GM10847 (cell line): ENCODE results near the gene HNF1B.

ENCODE experiments used
- POLR2A ChIP-seq: IDR thresholded peaks from 2 replicates; pipeline ENCODE4 v1.6.1; 2011; ENCODE audit not compliant: insufficient read length; ENCODE audit errors: extremely low read depth

HNF1B gene

DNA sequence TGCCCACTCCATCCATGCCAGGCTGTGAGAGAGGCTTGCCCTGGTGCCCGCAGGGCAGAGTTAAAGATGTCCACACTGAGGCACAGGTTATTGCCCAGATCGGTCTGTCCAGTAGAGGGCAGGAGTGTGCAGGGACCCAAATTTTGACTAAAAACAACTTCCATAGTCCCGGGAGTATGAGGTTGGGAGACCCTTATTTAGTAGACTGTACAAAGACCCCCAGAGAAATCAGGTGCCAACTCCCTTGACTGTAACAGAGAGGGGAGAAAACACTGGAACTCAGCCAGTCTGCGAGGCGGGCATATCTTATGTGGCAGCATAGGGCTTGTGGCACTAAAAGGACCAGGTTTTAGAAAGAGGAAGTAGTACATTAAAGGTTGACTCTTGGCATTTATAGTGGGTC lies 43.4 kb downstream of the HNF1B start:
- no peak for TF ChIP-seq POLR2A

DNA sequence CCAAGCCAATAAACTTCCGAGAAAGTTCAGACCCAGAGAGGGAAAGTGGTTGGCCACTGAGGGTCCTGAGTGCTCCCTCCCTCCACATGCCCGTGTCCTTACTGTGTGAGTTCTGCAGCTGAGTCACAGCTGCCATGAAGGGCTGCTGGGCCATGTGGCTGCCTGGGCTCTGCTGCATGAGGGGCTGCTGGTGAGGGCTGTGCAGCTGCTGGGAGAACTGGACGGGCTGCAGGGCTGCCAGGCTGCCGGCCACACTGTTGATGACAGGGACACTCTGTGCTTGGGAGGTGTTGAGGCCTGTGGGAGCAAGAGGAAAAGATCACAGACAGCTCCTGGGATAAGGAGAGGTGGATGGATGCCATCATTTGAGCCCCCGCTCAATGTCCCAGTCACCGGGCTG lies 44.0 kb downstream of the HNF1B start:
- TF ChIP-seq POLR2A, result no peak

DNA sequence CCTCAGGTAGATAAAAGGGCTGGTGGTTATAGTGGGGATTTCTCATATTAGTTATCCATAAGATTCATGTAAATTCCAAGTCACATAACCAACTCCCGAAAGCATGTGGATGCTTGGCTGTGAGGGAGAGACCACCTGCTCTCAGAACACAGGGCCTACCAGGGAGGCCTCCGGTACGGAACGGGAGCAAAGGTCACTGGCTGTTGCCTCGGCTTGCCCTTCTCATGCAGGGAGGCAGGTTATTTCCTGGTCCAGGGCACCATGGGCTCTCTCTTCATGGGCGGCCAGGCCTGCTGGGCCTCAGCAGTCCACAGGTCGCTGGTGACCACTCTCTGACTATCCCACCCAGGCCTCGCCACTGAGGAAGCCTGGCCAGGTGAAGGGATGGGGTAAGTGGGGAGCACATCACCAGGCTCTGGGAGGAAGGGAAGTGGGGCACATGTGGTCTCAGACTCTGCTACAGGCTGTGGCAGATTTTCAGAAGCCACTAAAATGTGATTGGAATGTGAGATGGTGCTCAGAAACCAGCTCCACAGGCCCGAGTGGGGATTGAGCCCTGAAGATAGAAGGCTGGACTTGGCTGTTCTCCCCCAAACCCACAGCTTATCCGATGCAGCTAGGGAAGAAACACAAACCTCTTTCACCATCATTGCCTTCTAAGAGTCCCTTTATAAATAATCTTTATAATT lies 45.4 kb downstream of the HNF1B start:
- TF ChIP-seq POLR2A, result no peak

DNA sequence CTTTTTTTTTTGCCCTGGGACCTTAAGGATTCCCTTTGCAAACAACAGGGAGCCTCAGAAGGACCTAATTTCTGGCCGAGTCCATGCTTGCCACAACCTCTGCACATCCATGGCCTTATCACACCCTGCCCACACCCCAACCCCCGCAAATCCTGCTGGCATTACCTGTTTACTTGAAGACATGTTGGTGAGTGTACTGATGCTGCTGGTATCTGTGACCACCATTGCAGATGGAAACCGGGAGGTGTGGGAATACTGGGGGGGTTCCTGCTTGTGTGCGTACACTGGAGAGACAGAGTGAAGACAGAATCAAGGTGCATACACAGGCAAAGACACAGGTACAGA lies 46.0 kb downstream of the HNF1B start:
- TF ChIP-seq POLR2A, result no peak

DNA sequence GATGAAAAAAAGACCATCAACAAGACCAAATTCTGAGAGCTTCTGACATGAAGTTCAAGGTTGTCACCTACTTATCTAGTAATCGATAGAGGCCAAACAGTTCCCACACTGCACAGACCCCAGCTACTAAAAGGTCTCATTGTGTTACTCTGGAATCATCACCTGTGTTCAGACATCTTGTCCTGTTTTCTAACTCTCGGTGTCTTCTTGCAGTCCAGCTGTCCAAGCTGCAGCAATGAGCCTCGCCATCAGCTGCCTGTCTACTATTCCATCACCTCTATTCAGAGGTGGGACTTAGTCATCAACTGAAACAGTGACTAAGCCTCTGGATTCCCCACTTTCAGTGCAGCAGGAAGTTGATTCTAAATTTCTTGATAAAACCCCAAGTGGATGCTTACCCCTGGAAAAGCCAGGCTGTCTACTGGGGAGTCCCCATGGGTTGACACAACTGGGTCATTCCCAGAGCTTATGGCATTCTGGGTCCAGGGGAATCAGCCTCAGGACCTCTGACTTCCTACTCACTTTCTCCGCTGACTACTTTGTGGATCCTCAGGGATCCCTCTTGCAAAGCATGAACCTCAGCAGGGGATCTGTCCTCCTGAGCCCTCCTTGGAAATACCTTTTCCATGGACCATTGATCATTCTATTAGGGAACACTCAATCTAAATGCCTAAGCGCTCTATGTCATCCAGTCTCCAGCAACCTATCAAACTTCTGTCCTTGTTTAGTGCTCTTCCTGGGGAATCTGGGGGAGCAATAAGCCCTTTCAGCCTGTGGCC lies 46.5 kb downstream of the HNF1B start:
- no peak for TF ChIP-seq POLR2A

DNA sequence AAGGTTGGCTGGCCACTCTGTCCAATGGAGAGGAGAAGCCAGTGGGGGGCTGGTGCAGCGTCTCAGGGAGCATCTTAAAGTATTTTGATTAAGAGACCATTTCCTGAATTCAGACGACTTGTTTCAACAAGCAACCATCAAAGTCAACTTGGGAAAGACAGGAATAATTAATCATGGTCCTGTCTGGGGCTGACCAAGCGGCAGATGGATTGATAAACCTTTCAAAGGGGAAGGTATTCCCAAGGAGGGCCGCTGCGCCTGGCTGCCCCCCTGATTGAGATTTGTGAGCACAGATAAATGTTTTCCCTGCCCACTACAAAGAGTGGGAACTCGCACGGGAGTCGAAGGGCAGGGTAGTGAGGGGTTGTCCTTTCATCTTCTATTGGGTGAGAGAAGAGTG lies 47.5 kb downstream of the HNF1B start:
- no peak for TF ChIP-seq POLR2A

DNA sequence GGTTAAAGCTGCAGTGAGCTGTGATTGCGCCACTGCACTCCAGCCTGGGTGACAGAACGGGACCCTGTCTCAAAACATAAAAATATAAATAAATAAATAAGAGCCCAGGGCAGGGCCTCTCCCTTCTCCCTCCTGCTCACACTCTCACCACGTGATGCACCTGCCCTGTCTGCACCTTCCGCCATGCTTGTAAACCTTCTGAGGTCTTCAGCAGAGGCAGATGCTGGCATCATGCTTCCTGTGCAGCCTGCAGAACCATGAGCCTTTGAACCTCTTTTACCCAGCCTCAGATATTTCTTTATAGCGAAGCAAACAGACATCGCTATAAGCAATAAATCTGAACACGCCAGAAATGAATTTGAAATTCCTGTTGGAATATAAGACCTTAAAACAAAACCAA lies 48.5 kb downstream of the HNF1B start:
- no peak for TF ChIP-seq POLR2A

DNA sequence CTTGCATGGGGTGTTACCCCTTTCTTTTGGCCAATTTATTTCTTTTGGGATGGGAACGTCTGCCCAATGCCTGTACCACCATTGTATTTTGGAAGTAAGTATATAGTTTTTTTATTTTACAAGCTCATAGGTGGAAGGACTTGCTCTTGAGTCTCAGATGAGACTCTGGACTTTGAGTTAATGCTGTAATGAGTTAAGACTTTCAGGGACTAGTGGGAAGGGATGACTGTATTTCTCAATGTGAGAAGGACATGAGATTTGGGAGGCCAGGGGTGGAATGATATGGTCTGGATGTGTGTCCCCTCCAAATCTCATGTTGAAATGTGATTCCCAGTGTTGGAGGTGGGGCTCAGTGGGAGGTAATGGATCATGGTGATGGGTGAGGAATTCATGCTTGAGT lies 49.1 kb downstream of the HNF1B start:
- TF ChIP-seq POLR2A, result no peak

DNA sequence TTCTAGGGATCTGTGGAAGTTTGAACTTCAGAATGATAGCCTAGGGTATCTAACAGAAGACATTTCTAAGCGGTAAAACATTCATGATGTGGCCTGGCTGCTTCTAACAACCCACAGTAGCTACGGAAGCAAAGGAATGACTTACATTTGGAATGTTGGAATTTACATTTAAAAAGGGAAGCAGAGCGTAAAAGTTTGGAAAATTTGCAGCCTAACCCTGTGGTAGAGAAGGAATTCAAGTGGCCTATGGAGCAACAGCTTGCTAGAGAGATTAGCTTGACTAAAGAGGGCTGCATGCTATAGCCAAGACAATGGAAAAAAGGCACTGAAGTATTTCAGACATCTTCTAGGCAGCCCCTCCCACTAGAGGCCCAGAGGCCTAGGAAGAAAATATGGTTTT lies 50.1 kb downstream of the HNF1B start:
- no peak for TF ChIP-seq POLR2A

DNA sequence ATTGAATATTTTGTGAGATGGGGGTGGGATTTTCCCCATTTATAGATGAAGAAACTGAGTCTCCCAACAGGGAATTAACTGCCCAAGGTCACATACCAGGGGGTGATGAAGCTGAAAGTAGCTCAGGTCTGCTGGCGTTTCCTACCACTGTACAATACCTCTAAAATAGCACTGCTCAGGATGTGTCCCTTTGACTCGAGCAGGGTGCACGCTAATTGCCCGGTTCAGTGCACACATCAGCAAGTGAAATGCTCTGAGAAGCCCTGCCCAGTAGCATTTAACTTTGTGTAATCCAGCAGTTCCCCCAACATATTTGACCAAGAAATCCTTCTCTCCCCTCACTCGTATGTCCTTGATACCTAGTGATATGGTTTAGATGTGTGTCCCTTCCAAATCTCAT lies 51.5 kb downstream of the HNF1B start:
- TF ChIP-seq POLR2A, result no peak

DNA sequence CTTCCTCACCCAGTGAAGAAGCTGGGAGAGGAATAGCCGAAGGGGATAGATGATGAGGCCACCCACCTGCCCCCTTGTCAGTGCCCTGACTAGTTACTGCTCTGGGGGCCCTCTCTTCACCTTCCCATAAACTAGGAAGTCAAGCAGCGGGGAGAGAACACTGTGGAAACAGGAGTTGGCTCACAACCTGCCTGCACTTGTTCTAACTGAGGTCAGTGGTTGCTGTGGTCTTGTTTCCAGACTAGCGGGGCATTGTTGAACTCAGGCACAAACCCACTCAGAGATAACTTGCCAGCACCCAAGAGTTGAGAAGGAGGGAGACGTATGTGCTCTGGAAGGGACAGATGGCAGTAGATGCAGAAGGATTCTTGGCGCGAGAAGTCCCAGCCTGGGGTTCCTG lies 53.1 kb downstream of the HNF1B start:
- no peak for TF ChIP-seq POLR2A

DNA sequence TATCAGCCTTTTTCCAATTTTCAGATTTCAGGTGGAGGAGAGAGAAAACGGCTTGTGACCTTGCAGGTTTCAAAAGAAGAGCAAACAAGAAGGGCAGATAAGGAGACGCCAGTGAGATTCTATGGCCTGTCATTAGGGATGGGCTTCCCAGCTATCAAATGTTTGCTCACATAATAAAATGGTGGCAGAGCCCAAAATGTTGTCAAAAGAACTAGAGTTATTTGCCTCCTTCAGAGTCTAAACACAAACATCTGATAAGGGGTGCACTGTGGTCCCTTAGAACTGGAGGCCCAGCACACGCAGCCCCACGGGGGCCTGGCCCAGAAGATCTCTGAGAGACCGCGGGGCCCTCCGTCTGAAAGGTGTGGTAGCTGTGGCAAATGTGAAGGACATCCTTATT lies 55.5 kb downstream of the HNF1B start:
- TF ChIP-seq POLR2A, result no peak

DNA sequence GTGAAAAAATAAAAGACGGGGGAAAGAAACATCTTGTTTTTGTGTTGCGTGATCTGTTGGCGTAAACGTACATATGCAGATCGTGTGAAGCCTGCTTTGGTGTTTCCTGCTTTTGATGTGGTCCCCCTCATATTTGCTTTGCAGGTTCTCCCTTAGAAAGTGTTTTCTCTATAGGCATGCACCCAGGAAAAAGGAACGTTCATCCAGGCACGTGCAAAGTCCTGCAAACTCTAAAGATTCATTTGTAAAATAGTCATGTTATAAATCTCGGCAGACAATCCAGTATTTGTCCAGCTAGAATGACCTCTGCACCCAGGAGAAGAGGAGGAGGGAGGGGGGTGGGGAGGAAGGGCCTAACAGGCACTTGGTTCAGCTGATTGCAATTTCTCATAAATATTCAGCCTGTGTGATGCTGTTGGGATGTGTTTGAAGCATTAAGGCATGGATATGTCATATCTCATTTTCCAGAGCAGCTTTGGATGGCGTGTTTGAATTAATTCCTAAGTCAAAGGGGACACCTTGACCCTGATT lies 61.3 kb downstream of the HNF1B start:
- no peak for TF ChIP-seq POLR2A

DNA sequence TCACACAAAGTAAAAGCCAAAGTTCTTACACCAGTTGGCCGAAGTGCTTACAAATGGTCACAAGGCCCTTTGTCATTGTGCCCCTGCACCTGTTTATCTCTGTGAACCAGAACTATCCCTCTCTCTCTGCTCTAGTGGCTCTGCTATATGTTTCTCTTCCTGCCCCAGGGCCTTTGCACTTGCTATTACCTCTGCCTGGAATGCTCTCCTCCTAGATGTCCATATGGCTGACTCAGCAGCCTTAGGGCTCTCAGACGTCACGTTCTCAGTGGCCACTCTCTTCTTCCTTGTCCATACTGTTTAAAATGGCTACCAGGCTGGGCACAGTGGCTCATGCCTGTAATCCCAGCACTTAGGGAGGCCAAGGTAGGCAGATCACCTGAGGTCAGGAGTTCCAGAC lies 62.9 kb downstream of the HNF1B start:
- no peak for TF ChIP-seq POLR2A

DNA sequence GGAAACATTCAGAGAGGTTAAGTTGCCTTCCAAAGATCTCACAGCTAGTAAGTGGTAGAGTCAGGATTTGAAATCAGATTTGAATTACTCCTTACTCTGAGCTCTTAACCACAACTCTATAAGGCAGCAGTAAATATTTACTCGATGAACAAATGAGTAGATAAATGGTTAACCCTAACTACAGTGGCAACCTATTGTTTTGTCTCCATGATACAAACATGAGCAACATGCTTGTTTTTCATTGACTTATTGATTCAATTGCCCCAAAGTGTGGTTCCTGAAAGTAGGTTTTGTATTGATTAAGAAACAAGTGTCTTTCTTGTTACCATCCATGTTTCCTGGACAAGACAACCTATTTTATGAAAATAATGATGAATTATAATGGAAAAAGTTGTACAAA lies 66.8 kb downstream of the HNF1B start:
- no peak for TF ChIP-seq POLR2A

DNA sequence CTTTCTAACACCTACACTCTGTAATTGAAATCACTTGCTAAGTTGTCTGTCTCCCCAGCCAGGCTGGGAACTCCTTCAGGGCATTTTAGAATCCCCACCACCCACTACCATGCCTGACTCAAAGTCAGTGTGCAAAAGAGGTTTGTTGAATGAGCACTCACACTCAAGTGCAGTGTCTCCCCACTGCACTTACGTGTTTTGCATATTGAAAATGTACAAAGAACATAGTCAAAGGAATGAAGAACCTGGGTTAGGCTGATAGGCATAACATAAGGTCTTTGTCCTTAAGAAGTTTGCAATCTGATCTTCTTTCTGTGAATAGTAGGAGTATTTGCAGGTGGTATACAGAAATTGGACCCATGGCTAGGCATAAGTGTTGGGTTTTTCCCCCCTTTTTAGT lies 67.8 kb downstream of the HNF1B start:
- TF ChIP-seq POLR2A, result no peak

DNA sequence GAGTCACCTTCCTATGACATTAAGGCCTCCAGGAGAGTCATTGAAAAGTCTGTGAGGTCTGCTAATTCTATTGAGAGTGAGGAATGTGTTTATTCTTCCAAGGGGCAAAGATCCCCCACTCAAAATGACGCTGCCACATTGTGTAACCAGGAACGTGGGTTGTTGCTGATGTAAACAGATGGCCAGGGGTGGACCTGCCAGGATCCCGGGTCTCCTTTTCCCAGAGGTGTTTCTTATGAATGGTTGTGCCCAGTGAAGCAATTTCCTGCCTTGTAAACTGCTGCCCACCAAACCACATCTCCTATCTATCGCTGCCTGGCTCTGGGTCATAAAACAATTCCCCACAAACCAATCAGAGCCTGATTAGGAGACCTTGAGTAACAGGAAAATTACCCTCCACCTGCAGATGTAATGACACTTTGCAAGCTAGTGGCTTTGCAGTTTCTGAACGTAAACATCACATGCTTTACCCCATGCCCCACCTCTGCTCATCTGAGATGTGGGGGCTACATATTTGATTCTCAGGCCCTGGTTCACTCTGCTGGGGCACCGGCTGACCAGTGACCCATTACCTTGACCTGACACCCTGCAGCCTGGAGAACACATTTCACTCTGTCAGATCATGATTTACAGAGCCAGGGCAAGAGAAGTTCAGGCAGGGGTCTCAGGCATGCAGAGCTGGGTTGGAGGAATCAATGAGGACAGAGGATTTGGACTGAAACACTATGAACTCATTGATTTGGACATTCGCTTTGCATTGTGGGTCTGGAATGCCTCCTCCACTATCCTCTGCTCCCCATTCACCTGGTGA lies 68.5 kb downstream of the HNF1B start:
- TF ChIP-seq POLR2A, result no peak

DNA sequence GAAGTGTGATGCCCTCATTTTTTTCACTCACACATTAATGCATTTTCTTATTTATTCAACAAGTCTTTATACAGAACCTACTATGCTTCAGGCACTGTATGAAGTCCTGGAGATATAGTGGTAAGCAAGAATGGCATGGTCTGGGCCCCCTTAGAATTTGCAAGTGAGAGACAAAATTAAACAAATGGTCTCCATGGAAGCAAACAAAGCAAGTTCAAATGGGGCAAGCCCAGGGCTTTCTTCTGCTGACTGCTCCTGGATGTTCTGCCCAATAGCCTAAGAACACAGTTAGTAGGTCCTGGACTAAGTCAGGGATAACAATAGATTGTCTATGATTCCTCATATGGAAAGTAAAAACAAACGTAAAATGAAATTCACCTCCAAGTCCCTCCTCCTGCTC lies 70.3 kb downstream of the HNF1B start:
- TF ChIP-seq POLR2A, result no peak
